Panc1 (cell line): Measurements from ENCODE around the gene INPP5A.

ENCODE experiments used
- REST ChIP-seq, 2 experiments: IDR thresholded peaks; 2 replicates each; pipeline ENCODE4 v1.6.1; 2011 to 2012; ENCODE audit warnings: low read depth in 2 of 2, control low read depth in 1 of 2, low read length in 1 of 2, mild to moderate bottlenecking in 1 of 2, moderate library complexity in 1 of 2; ENCODE audit not compliant: insufficient read depth in 1 of 2
- TF ChIP-seq, protein P1 (sequence below): fragments of 450-650 bp; IDR thresholded peaks from 2 replicates; pipeline ENCODE4 v1.5.1; 2017; ENCODE audit warnings: mild to moderate bottlenecking

GRCh38 chr10:132762267-132762666 is 224.7 kb downstream of the INPP5A start:
- TF ChIP-seq, protein P1, sequence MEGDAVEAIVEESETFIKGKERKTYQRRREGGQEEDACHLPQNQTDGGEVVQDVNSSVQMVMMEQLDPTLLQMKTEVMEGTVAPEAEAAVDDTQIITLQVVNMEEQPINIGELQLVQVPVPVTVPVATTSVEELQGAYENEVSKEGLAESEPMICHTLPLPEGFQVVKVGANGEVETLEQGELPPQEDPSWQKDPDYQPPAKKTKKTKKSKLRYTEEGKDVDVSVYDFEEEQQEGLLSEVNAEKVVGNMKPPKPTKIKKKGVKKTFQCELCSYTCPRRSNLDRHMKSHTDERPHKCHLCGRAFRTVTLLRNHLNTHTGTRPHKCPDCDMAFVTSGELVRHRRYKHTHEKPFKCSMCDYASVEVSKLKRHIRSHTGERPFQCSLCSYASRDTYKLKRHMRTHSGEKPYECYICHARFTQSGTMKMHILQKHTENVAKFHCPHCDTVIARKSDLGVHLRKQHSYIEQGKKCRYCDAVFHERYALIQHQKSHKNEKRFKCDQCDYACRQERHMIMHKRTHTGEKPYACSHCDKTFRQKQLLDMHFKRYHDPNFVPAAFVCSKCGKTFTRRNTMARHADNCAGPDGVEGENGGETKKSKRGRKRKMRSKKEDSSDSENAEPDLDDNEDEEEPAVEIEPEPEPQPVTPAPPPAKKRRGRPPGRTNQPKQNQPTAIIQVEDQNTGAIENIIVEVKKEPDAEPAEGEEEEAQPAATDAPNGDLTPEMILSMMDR: no peak
- TF ChIP-seq REST (IDR thresholded peaks at IDR 0.05; ENCODE audit: insufficient read depth in 1 of 2, low read depth in 2 of 2, low read length in 1 of 2): no peak
